AG09309 (cell line): ENCODE measurements around the gene POC1A.

ENCODE experiments used
- DNase-seq: peaks from one replicate; pipeline ENCODE4 v3.0.0-alpha.2; 2010; ENCODE audit warnings: low read depth
- H3K4me3 ChIP-seq: 2 replicates; pipeline ENCODE4 v1.5.1; 2011; ENCODE audit warnings: mild to moderate bottlenecking, low read depth, low read length, moderate library complexity; ENCODE audit not compliant: control insufficient read depth
- CTCF ChIP-seq: IDR thresholded peaks from 2 replicates; pipeline ENCODE4 v1.5.1; 2011; ENCODE audit warnings: mild to moderate bottlenecking, low read depth, low read length, inconsistent platforms; ENCODE audit not compliant: insufficient read depth, control insufficient read depth; ENCODE audit errors: missing control alignments

The POC1A gene

DNA sequence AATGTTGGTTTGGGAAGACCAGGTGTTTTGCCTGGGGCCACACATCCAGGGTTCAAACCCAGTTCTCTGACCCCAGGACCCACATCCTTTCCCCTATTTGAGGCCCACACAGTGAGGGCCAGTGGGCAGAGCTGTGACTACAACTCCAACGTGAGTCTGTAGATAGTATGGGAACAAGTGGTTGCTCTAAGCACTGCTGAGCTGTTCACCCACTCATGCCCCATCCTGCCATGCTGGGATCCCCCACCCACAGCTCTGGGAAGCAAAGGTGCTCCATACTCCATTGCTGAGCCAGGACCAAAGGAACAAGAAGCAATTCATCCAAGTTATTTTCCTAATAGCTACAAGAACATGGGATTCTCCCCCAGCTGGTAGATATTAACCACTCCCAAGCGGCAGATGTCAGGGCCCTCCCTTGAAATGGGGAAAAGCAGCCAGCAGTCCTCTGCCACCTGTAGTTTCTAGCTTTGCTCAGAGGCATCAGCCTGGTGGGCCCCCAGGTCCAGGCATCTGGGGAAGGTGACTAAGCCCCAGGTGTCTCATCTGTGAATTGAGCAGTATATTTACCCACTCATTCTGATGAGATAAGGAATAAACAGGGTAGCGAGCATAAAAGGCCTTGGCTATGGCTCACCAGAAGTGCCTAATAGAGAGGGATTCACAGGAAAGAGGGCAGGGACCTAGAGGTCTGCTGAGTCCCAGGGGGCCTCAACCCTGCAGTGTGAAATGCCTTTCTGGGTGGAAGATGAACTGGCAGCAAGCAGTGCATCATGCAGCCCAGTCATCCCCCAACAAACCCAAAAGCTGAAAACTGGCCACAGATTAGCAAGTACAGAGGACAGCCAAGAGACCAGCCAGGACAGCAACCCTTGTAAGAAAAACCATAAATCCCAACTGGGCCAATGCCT lies 33.4 kb downstream of the POC1A start:
- H3K4me3 ChIP-seq, result no peak overlapping the region
- no peak for DNase-seq
- no peak for TF ChIP-seq CTCF

GRCh38 chr3:52119826-52120225 lies 34.4 kb downstream of the POC1A start:
- DNase-seq, result no peak
- TF ChIP-seq CTCF, result no peak
- H3K4me3 ChIP-seq, result no peak overlapping the region

- no peak overlapping the region for H3K4me3 ChIP-seq
- DNase-seq, result no peak
- no peak for TF ChIP-seq CTCF
Measured at GRCh38 chr3:52119099-52119498, 35.1 kb downstream of the POC1A start.

GRCh38 chr3:52118156-52118875 lies 35.9 kb downstream of the POC1A start:
- no peak overlapping the region for H3K4me3 ChIP-seq
- TF ChIP-seq CTCF, result no peak

DNA sequence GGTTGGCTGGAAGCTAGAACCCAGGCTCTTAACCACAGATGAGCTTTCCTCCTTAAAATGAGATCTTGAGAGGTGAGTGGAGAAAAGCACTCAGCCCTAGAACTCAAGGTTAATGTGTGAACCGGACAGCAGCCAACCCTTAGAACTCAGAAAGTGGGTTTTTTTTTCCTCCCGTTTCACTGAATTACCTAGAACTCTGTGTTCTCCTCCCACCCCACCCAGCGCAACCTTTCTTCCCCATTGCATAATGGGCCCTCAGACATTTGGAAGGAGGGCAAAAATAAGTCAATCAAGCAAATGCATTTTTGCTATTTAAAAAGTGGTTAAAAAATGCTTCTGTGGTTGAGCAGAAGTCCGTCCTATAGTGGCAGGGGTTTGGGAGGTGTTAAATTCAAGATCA lies 36.7 kb downstream of the POC1A start:
- DNase-seq, result no peak
- no peak for TF ChIP-seq CTCF
- no peak overlapping the region for H3K4me3 ChIP-seq

More at GRCh38 chr3:52118156-52118875, 35.9 kb downstream of the POC1A start:
- DNase-seq, result no peak

DNA sequence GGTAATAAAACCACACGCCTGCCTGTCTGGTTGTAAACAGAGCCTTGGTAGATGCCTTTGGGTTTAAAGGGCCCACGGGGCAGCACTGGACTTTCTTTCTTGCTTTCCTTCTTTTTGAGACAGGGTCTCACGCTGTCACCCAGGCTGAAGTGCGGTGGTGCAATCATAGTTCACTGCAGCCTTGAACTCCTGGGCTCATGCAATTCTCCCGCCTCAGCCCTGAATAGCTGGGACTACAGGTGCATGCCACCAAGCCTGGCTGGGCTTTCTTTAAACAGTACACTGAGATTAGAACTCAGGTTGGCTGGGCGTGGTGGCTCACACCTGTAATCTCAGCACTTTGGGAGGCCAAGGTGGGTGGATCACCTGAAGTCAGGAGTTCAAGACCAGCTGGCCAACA lies 42.2 kb downstream of the POC1A start:
- no peak for TF ChIP-seq CTCF
- H3K4me3 ChIP-seq, result no peak overlapping the region
- no peak for DNase-seq
